Right lobe of liver (tissue), 6 donors: ENCODE measurements around the gene STK24. TPM values are rescaled to one million over a fixed set of nuclear protein-coding genes. Genes with fewer than 3 reads are reported as not detected.

Source experiments
- ATAC-seq, 4 donors: fragments of 200-7000 bp; cut with Tn5 transposase; one replicate each; pipeline ENCODE4 v1.9.1; 2020; ENCODE audit warnings: mild to moderate bottlenecking in 4 of 4, moderate library complexity in 4 of 4
- DNase-seq, 3 donors: peaks; one replicate each; pipeline ENCODE4 v3.0.0-alpha.2; 2020
- H3K27ac ChIP-seq, 3 donors: fragments of 200-600 bp; one replicate each; pipeline ENCODE4 v1.8.0; 2022
- H3K27me3 ChIP-seq, 2 donors: fragments of 200-600 bp; one replicate each; pipeline ENCODE4 v1.8.0; 2022
- H3K36me3 ChIP-seq, 4 donors: fragments of 200-600 bp; sonication (generic) in 1 of 4; one replicate each; pipeline versions ENCODE4 v1.5.1 to v1.8.0; 2017 to 2022; ENCODE audit warnings: control low read depth in 1 of 4
- H3K4me1 ChIP-seq, 4 donors: fragments of 200-600 bp; sonication (generic) in 1 of 4; one replicate each; pipeline versions ENCODE4 v1.5.1 to v1.8.0; 2017 to 2022; ENCODE audit warnings: control low read depth in 1 of 4
- H3K4me3 ChIP-seq, 3 donors: fragments of 200-600 bp; one replicate each; pipeline ENCODE4 v1.8.0; 2022
- H3K9me3 ChIP-seq, 4 donors: fragments of 200-600 bp; sonication (generic) in 1 of 4; one replicate each; pipeline versions ENCODE4 v1.5.1 to v1.8.0; 2017 to 2022; ENCODE audit warnings: control low read depth in 1 of 4
- CTCF ChIP-seq, 4 donors: fragments of 200-600 bp in 3 of 4; fragments of 450-650 bp in 1 of 4; IDR thresholded peaks; one replicate each; pipeline versions ENCODE4 v1.5.1 to v1.8.0; 2016 to 2022; ENCODE audit warnings: antibody characterized with exemption in 4 of 4, mild to moderate bottlenecking in 2 of 4
- POLR2A ChIP-seq: fragments of 450-650 bp; IDR thresholded peaks from one replicate; pipeline ENCODE4 v1.6.1; 2017; ENCODE audit warnings: antibody characterized with exemption, mild to moderate bottlenecking
- WGBS: methylation state at CpG from one replicate; pipeline ENCODE4 v1.1.6; 2018; ENCODE audit warnings: low coverage, low lambda C conversion rate; ENCODE audit not compliant: insufficient coverage; ENCODE audit errors: missing lambda C conversion rate; 5-methylcytosine and 5-hydroxymethylcytosine counted together
- intact Hi-C, 2 donors: fragments of 100-400 bp; cut with DNase I; formaldehyde crosslinking; loops; one replicate each; pipeline versions ENCODE4 v1.11.2 to v1.14.1; 2022
- total RNA-seq, 6 experiments: library from RNA; depleted of rRNA in 2 of 6; stranded (reverse); fragments of >200 nt in 2 of 6; fragmentation: NEBNext Ultra II Directional in 3 of 6; extraction: Animal tissue kit (Norgen Biotek cat#: 25700) in 3 of 6; gene quantifications; one replicate each; pipeline versions ENCODE4 v1.1.0 to v1.2.4, GENCODE V29; 2016 to 2023
- donor health status: DM: no; HTN: yes; CAD: no.
- donor health status: DM: no; HTN: no; CAD: no.
- donor health status: DM: no; HTN: no; CAD: no.
- donor health status: DM: no; HTN: yes; CAD: no.
- donor health status: DM: no; HTN: yes; CAD: no.

STK24 gene
- total RNA-seq, 6 experiments from 2014 or later, result 14.8 to 40.8 (median 28.6) TPM

- ATAC-seq, result no peak
- no peaks in the 10 kb centered on the region for H3K27me3 ChIP-seq
- no peaks in the 10 kb centered on the region for H3K9me3 ChIP-seq
- intact Hi-C loops, result no loop called here
- H3K4me3 ChIP-seq, result no peak overlapping the region
- peaks cover 0 to 33% (median 6%) of the 10 kb centered on the region in 4 donors for H3K4me1 ChIP-seq
- no peak for DNase-seq
- H3K27ac ChIP-seq, result no peak overlapping the region
- WGBS, result no CpG with 5 or more reads among the region's 6 CpGs
- TF ChIP-seq POLR2A (no peak), CTCF (IDR thresholded peaks at IDR 0.05) (no peak)
- H3K36me3 ChIP-seq, result no peaks in the 10 kb centered on the region
Measured at GRCh38 chr13:98537740-98538139, 39.2 kb downstream of the STK24 start.

- 40% methylated on average over 1 of the region's 14 CpGs for WGBS
- no peak overlapping the region for H3K27ac ChIP-seq
- intact Hi-C loops, result no loop called here
- DNase-seq (no peak), ATAC-seq (peak in 1 of 4 donors; percentile 8)
- no peak for TF ChIP-seq CTCF (IDR thresholded peaks at IDR 0.05)
- TF ChIP-seq POLR2A, result no peak
- peaks cover 0 to 33% (median 6%) of the 10 kb centered on the region in 4 donors for H3K4me1 ChIP-seq
- no peaks in the 10 kb centered on the region for H3K36me3 ChIP-seq
- H3K9me3 ChIP-seq, result no peaks in the 10 kb centered on the region
- no peak overlapping the region for H3K4me3 ChIP-seq
- H3K27me3 ChIP-seq, result no peaks in the 10 kb centered on the region
Measured at GRCh38 chr13:98537306-98537705, 39.6 kb downstream of the STK24 start.

GRCh38 chr13:98536729-98537128 is 40.2 kb downstream of the STK24 start:
- intact Hi-C loops, result no loop called here
- WGBS, result 74% methylated on average over 3 of the region's 14 CpGs
- no peak for TF ChIP-seq POLR2A
- no peak for TF ChIP-seq CTCF (IDR thresholded peaks at IDR 0.05)
- Histone ChIP-seq H3K27me3 (no peaks in the 10 kb centered on the region), H3K9me3 (no peaks in the 10 kb centered on the region), H3K27ac (no peak overlapping the region), H3K4me3 (no peak overlapping the region), H3K4me1 (peaks cover 0 to 33% (median 6%) of the 10 kb centered on the region in 4 donors), H3K36me3 (no peaks in the 10 kb centered on the region)
- ATAC-seq (peak in 1 of 4 donors; percentile 5), DNase-seq (no peak)

GRCh38 chr13:98535501-98536354 is 41.2 kb downstream of the STK24 start:
- no peak for TF ChIP-seq CTCF (IDR thresholded peaks at IDR 0.05)
- no peak for TF ChIP-seq POLR2A
- Histone ChIP-seq H3K4me1 (peaks cover 0 to 27% (median 6%) of the 10 kb centered on the region in 4 donors), H3K4me3 (no peak overlapping the region), H3K36me3 (no peaks in the 10 kb centered on the region), H3K27me3 (no peaks in the 10 kb centered on the region), H3K9me3 (no peaks in the 10 kb centered on the region), H3K27ac (peak overlapping the region in 2 of 3 donors; percentile 15 to 29)
- no peak for DNase-seq
- peak; percentile 70 to 89 (median 84) for ATAC-seq
- WGBS, result 29% methylated on average over 11 of the region's 13 CpGs
- intact Hi-C loops, result no loop called here
